Left lung (tissue), 10 donors: ENCODE data around the gene ATP2A1. TPM values are rescaled to one million over a fixed set of nuclear protein-coding genes. Genes with fewer than 3 reads are reported as not detected.
"Not testable (repeated sequence)": the region's sequence is repeated elsewhere in the genome, so short reads cannot be mapped to it uniquely, and the experiment has no call there.

Experiments used
- ATAC-seq: fragments of 200-7000 bp; cut with Tn5 transposase; one replicate; pipeline ENCODE4 v1.9.1; 2020; ENCODE audit warnings: moderate library complexity
- DNase-seq, 4 donors: peaks; one replicate each; pipeline ENCODE4 v3.0.0-alpha.2; 2013 to 2020
- H3K27ac ChIP-seq, 2 donors: fragments of 200-600 bp; sonication (generic) in 1 of 2; one replicate each; pipeline versions ENCODE4 v1.5.0 to v1.8.0; 2020 to 2021
- H3K27me3 ChIP-seq, 2 donors: fragments of 200-600 bp; sonication (generic) in 1 of 2; one replicate each; pipeline versions ENCODE4 v1.5.0 to v1.8.0; 2020 to 2021
- H3K36me3 ChIP-seq, 2 donors: fragments of 200-600 bp; sonication (generic) in 1 of 2; one replicate each; pipeline versions ENCODE4 v1.5.0 to v1.8.0; 2020 to 2021
- H3K4me1 ChIP-seq, 2 donors: fragments of 200-600 bp; one replicate each; pipeline ENCODE4 v1.8.0; 2021
- H3K4me3 ChIP-seq, 2 donors: fragments of 200-600 bp; sonication (generic) in 1 of 2; one replicate each; pipeline versions ENCODE4 v1.5.0 to v1.8.0; 2020 to 2021; ENCODE audit warnings: mild to moderate bottlenecking in 1 of 2
- H3K9me3 ChIP-seq, 2 donors: fragments of 200-600 bp; sonication (generic) in 1 of 2; one replicate each; pipeline versions ENCODE4 v1.5.0 to v1.8.0; 2020 to 2021
- intact Hi-C, 2 donors: fragments of 100-400 bp; cut with DNase I; formaldehyde crosslinking; loops; one replicate each; pipeline versions ENCODE4 v1.11.2 to v1.14.2; 2022
- polyA plus RNA-seq, 6 donors: library from polyadenylated mRNA; unstranded; fragments of 120-200 nt; gene quantifications; one replicate each; pipeline ENCODE4 v1.2.1, GENCODE V29; 2013; ENCODE audit not compliant: insufficient read length in 6 of 6
- total RNA-seq, 2 donors: library from RNA; stranded (reverse); fragmentation: NEBNext Ultra II Directional; extraction: Animal tissue kit (Norgen Biotek cat#: 25700); gene quantifications; one replicate each; pipeline ENCODE4 v1.2.1, GENCODE V29; 2021
- TF ChIP-seq, protein P1 (sequence below), 2 donors: fragments of 200-600 bp; sonication (generic) in 1 of 2; IDR thresholded peaks; one replicate each; pipeline versions ENCODE4 v1.5.0 to v1.8.0; 2021; ENCODE audit warnings: antibody characterized with exemption in 2 of 2
- donor health status: DM: no; HTN: yes; CAD: no.
- donor health status: DM: no; HTN: no; CAD: no.

The ATP2A1 gene
- total and polyA plus RNA-seq, 8 donors = 0.38 to 3.1 (median 2.5) TPM

DNA sequence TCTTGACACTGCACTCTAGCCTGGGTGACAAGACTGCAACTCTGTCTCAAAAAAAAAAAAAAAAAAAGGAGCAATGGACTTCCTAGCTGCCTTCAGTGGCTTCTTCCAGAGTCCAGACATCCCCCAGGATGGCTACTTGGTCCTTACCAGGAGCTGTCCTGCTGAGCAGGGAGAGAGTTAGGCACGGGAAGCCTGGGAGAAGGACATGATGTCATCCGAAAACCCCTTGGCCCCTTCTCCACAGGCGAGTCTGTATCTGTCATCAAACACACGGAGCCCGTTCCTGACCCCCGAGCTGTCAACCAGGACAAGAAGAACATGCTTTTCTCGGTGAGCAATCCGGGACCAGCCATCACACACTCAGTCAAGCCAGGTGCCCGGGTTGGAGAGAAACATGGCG is 8.7 kb downstream of the ATP2A1 start:
- Histone ChIP-seq H3K27ac (no peak overlapping the region), H3K27me3 (peaks cover 0 to 19% of the 10 kb centered on the region in 2 donors), H3K4me1 (no peaks in the 10 kb centered on the region), H3K36me3 (no peaks in the 10 kb centered on the region), H3K9me3 (no peaks in the 10 kb centered on the region), H3K4me3 (no peak overlapping the region)
- ATAC-seq (no peak), DNase-seq (no peak)
- TF ChIP-seq, protein P1, sequence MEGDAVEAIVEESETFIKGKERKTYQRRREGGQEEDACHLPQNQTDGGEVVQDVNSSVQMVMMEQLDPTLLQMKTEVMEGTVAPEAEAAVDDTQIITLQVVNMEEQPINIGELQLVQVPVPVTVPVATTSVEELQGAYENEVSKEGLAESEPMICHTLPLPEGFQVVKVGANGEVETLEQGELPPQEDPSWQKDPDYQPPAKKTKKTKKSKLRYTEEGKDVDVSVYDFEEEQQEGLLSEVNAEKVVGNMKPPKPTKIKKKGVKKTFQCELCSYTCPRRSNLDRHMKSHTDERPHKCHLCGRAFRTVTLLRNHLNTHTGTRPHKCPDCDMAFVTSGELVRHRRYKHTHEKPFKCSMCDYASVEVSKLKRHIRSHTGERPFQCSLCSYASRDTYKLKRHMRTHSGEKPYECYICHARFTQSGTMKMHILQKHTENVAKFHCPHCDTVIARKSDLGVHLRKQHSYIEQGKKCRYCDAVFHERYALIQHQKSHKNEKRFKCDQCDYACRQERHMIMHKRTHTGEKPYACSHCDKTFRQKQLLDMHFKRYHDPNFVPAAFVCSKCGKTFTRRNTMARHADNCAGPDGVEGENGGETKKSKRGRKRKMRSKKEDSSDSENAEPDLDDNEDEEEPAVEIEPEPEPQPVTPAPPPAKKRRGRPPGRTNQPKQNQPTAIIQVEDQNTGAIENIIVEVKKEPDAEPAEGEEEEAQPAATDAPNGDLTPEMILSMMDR (IDR thresholded peaks at IDR 0.05) = no peak
- intact Hi-C loops = no loop called here

DNA sequence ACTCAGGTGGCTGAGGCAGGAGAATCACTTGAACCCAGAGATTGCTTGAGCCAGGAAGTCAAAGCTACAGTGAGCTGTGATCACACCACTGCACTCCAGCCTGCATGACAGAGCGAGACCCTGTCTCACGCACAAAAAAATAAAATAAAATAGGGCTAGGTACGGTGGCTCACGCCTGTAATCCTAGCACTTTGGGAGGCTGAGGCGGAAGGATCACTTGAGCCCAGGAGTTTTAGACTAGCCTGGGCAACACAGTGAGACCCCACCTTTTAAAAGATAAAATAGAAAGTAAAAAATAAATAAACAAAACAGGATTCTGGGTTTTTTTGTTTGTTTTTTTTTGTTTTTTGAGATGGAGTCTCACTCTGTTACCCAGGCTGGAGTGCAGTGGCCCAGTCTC is 12.1 kb downstream of the ATP2A1 start:
- ATAC-seq, H3K27me3 ChIP-seq, H3K36me3 ChIP-seq, H3K9me3 ChIP-seq, DNase-seq, intact Hi-C loops, H3K4me1 ChIP-seq, H3K4me3 ChIP-seq, H3K27ac ChIP-seq: not testable (repeated sequence)

DNA sequence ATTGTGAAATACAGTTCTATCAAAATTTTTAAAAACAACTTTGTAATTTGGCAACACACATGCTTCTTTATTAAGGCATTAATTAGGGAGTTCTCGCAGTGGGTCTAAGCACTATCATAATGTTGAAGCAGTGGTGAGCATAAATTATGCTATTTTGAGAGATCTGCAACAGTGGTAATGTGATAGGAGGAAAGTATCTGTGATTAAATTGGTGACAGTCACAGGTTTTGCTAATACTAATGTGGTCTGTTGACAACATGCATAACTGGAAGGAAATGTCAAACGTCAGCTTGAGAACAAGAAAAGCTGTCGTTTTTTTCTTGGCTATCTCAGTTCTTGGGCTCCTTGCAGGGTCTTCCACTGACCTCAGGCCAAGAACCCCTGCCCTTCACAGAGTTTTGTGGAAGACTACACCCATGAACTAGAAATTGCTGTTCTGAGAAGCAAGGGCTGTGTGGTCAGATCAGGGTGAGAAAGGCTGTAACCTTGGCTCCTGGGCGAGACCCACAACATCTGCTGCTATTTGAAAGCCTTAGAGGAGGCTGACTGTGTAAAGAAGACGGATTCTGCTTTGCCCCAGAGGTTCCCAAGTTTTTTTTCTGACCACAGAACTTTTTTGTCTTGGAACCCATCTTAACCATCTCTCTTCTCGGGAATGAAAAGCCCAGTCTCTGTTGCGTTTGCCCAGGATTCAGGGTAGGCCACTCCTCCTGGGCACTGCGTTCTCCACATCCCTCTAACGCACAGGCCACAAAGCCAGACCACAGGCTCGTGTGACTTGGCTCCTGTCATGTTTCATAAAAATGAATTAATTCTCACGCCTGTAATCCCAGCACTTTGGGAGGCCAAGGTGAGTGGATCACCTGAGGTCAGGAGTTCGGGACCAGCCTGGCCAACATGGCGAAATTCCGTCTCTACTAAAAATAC is 13.9 kb downstream of the ATP2A1 start:
- ATAC-seq = no peak
- intact Hi-C loops = no loop called here
- Histone ChIP-seq H3K9me3 (no peaks in the 10 kb centered on the region), H3K36me3 (no peaks in the 10 kb centered on the region), H3K27ac (no peak overlapping the region), H3K4me3 (no peak overlapping the region), H3K4me1 (no peaks in the 10 kb centered on the region), H3K27me3 (no peaks in the 10 kb centered on the region)
- TF ChIP-seq, protein P1 (IDR thresholded peaks at IDR 0.05) = no peak
- DNase-seq = no peak

DNA sequence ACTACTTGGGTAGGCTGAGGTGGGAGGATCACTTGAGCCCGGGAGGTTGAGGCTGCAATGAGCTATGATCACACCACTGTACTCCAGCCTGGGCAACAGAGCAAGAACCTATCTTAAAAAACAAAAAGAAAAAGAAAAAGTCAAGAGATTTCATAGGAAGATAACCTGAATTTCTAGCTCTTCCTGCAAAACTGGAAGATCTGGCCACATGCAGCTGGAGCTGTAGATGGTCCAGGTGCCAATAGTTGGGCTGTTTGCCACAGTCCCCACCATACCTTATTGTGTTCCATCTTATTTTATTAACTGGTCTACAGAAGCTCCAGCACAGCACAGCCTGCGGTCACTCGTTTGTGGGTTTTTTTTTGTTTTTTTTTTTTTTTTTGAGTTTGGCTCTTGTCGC is 15.0 kb downstream of the ATP2A1 start:
- H3K36me3 ChIP-seq = no peaks in the 10 kb centered on the region
- intact Hi-C loops = no loop called here
- H3K27me3 ChIP-seq = no peaks in the 10 kb centered on the region
- H3K4me1 ChIP-seq = no peaks in the 10 kb centered on the region
- DNase-seq = no peak
- ATAC-seq = no peak
- H3K4me3 ChIP-seq = no peak overlapping the region
- no peak overlapping the region for H3K27ac ChIP-seq
- H3K9me3 ChIP-seq = no peaks in the 10 kb centered on the region
- TF ChIP-seq, protein P1 (IDR thresholded peaks at IDR 0.05) = no peak

DNA sequence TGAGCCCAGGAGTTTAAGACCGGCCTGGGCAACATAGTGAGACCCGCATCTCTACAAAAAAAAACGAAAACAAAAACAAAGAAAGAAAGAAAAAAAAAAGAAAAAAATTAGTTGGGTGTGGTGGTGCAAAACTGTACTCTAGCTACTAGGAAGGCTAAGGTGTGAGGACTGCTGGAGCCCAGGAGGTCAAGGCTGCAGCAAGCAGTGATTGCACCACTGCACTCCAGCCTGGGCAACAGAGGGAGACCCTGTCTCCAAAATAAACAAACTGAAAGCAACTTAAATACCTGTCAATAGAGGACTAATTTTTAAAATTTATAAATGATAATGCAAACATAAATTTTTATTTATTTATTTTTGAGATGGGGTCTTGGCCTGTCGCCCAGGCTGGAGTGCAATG is 17.3 kb downstream of the ATP2A1 start:
- DNase-seq (no peak), ATAC-seq (no peak)
- Histone ChIP-seq H3K27ac (no peak overlapping the region), H3K9me3 (no peaks in the 10 kb centered on the region), H3K4me1 (no peaks in the 10 kb centered on the region), H3K36me3 (no peaks in the 10 kb centered on the region), H3K27me3 (no peaks in the 10 kb centered on the region), H3K4me3 (no peak overlapping the region)
- intact Hi-C loops = no loop called here
- TF ChIP-seq, protein P1 (IDR thresholded peaks at IDR 0.05) = no peak
